ENCODE measurements around the gene TTLL12. TPM values are rescaled to one million over a fixed set of nuclear protein-coding genes. Genes with fewer than 3 reads are reported as not detected.

TTLL12 gene
- total and polyA plus RNA-seq, 2 of the 8 experiments (the other 6 are each of a cell fraction or from before 2014, with no cell fraction given) = 101 to 124 TPM

DNA sequence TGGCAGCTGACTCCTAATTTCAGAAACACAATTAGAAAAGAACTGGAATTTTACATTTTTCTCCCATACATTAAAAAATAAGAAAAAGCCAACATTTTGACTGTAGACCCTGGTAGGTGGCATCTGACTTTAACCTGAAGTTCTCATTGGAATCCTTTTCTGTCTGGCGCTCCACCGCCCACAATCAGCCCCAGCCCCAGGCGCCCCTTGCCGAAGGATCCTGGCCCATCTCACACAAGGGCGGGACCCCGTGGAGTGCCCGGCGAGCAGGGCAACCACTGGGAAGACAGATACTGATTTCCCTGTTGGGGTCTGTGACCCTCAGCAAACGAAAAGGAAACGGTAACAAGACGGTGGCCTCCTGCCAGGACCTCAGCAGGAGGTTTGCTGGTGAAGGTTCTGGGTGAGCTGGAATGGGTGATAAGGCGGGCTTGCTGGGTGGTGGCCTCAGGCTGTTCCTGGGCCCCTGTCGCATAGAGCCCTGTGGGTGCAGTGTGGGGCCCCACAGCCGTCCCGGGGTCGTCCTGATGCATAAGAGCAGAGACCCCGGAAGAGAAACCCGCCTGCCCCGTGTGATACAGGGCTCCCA lies 19.8 kb downstream of the TTLL12 start:
- no peak overlapping the region for H2BK120ac ChIP-seq (replicated peaks; ENCODE audit: low read depth, low read length)
- H4K8ac ChIP-seq (ENCODE audit: extremely low read depth, insufficient read depth, low read length) = no peak overlapping the region
- no peaks in the 10 kb centered on the region for H3K4me1 ChIP-seq (replicated peaks in 1 of 4; ENCODE audit: control insufficient read depth in 3 of 4, insufficient read depth in 4 of 4, low read length in 3 of 4)
- H3K14ac ChIP-seq (ENCODE audit: insufficient read length) = no peak overlapping the region
- FAIRE-seq (no peak), DNase-seq (ENCODE audit: low read depth in 1 of 2, low spot score in 2 of 2) (no peak)
- 92% methylated on average over 19 of the region's 19 CpGs; no CpG with 5 or more reads in 1 of the 2 experiments for WGBS, 2 experiments (ENCODE audit: extremely low coverage in 1 of 2, insufficient coverage in 1 of 2, insufficient read length in 1 of 2, insufficient replicate concordance in 2 of 2, low coverage in 1 of 2, low lambda C conversion rate in 2 of 2, missing lambda C conversion rate in 1 of 2)
- no peak overlapping the region for H3K9ac ChIP-seq (replicated peaks in 1 of 4; ENCODE audit: extremely low read depth in 1 of 4, low read depth in 3 of 4, low read length in 3 of 4)
- no peak overlapping the region for H3K18ac ChIP-seq (ENCODE audit: extremely low read depth, low read length)
- TF ChIP-seq JUND (IDR thresholded peaks at IDR 0.05; ENCODE audit: low read length) (no peak), SIN3A (conservative IDR thresholded peaks at IDR 0.05 in 1 of 2, IDR thresholded peaks at IDR 0.05 in 1 of 2; ENCODE audit: low read depth in 1 of 2, low read length in 2 of 2) (no peak), SP2 (IDR thresholded peaks at IDR 0.05; ENCODE audit: low read length) (no peak)
- ChIA-PET CTCF (ENCODE audit: partially characterized antibody) (interaction anchor here (0.8 to 4.1 kb wide), 2 partner anchors 18 to 65 kb away, joined by 3 to 17 read pairs; no protein-coding TSS in a partner anchor), POLR2A (ENCODE audit: partially characterized antibody) (interaction anchor here (1.1 to 4.7 kb wide), 3 partner anchors 13 to 33 kb away, joined by 3 to 29 read pairs (median 5); no protein-coding TSS in a partner anchor)
- no peak overlapping the region for H2AFZ ChIP-seq (ENCODE audit: low read length)
- no peak overlapping the region for H2BK15ac ChIP-seq (ENCODE audit: low read length)
- H2BK12ac ChIP-seq (ENCODE audit: low read depth, low read length) = no peak overlapping the region
- no peak overlapping the region for H3K4me3 ChIP-seq (ENCODE audit: extremely low read depth in 1 of 4, insufficient read depth in 2 of 4, low read depth in 3 of 4, low read length in 4 of 4)
- H2AK5ac ChIP-seq (ENCODE audit: low read depth, low read length) = no peak overlapping the region
- no peak overlapping the region for H3K23ac ChIP-seq (ENCODE audit: insufficient read length)
- no peaks in the 10 kb centered on the region for H3K23me2 ChIP-seq (ENCODE audit: low read depth, low read length)
- no peak overlapping the region for H4K91ac ChIP-seq (replicated peaks; ENCODE audit: insufficient read length, low read length)
- no peaks in the 10 kb centered on the region for H3K9me3 ChIP-seq (ENCODE audit: insufficient read depth in 2 of 2, low read depth in 1 of 2, low read length in 1 of 2)
- H3K56ac ChIP-seq (replicated peaks; ENCODE audit: insufficient read length, low read depth, low read length) = no peak overlapping the region
- no peak overlapping the region for H4K5ac ChIP-seq (ENCODE audit: insufficient read length, low read depth, low read length)
- H2BK5ac ChIP-seq (ENCODE audit: low read depth, low read length) = no peak overlapping the region
- H3K79me2 ChIP-seq (ENCODE audit: control insufficient read depth in 1 of 2, insufficient read depth in 2 of 2, low read length in 2 of 2) = no peaks in the 10 kb centered on the region
- H3K4me2 ChIP-seq (ENCODE audit: insufficient read depth in 1 of 2, low read depth in 2 of 2, low read length in 2 of 2) = no peak overlapping the region
- peaks cover 7% of the 10 kb centered on the region in 2 experiments for H4K20me1 ChIP-seq (replicated peaks in 1 of 2; ENCODE audit: control insufficient read depth in 1 of 2, insufficient read depth in 2 of 2, low read length in 2 of 2)
- no peaks in the 10 kb centered on the region for H3K79me1 ChIP-seq (ENCODE audit: low read depth, low read length)
- no peak overlapping the region for H3K27ac ChIP-seq (ENCODE audit: low read depth, low read length)
- H3K27me3 ChIP-seq (replicated peaks in 1 of 4; ENCODE audit: control insufficient read depth in 3 of 4, extremely low read depth in 1 of 4, insufficient read depth in 3 of 4, low read length in 3 of 4) = no peaks in the 10 kb centered on the region
- no peak overlapping the region for H3K4ac ChIP-seq (replicated peaks; ENCODE audit: insufficient read length, low read depth, low read length)
- H3K36me3 ChIP-seq (ENCODE audit: control insufficient read depth in 2 of 4, insufficient read depth in 4 of 4, low read length in 3 of 4) = peaks cover 16 to 34% (median 28%) of the 10 kb centered on the region in 4 experiments
- no peak overlapping the region for H2BK20ac ChIP-seq (ENCODE audit: low read length)
